ENCODE data around the gene WDFY4.
A peak's percentile ranks its signal among the peaks of the same experiment; 100 is the strongest.

The WDFY4 gene

DNA sequence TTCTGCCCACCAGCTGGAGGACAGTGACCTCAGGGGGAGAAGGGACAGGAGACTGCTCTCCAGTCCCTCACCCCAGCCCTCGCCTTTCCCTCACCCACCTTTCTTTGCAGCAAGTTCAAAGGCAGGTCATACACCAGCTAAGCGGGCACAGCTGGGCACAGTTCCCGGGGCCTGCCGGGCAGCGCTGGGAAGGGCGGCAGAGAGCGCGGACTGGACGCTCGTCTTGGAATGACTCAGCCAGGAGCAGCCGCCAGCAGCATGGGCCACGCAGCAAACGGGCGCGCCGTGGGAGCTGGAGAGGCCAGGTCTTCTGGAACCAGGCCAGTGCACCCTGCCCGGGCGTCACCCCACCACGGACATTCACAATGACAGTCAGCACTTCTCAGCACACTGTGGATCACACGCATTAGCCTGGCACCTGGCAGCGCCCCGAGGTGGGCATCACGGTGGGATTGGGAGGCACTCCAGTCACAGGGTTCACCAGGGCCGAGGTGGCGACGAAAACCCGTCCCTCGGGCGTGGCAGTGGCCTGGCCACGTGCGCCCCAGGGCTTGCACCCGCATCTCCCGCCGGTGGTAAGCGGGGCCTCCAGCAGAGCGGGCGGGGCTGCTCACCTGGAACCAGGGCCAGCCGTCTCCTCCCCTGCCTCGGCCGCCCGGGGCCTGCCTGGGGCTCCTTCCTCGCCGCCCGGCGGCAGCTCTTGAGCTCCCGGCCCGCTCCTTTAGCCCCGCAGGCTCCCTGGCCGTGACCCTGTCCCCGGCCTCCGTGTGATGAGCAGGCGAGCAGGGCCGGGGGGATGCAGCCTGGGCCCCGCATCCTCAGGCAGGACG is 29.0 kb upstream of the WDFY4 start:
- peak; percentile 40 for DNase-seq

DNA sequence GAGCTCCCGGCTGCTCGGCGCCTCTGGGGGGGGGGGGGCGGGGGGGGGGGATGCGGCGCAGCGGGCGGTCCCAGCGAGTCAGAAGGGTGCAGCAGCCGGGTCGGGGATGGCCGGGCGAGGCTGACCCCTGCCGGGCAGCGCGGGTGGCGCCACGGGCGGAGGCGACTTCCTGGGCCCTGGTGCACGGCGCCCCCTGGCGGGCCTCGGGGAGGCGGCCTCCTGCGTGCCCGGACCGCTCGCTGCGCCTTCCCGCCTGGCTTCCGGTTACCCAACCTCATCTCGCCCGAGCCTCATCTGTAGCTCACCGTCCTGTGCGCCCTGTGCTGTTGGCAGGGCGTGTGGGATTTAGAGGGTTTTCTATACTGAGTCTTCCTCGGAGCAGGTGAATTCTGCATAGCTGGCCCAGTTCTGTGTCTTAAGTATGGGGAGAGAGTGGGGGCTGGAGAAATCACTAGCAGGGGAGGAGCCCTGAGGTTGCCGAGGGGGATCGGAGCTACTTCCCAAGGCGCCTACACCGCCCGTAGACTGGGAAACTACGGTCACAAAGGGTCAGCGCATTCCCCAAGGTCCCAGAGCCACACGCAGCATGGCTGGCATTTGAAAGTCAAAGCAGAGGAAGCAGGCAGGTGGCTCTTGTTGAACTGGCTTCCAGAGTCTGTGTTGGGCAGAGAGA is 28.3 kb upstream of the WDFY4 start:
- DNase-seq, result peak; percentile 93

DNA sequence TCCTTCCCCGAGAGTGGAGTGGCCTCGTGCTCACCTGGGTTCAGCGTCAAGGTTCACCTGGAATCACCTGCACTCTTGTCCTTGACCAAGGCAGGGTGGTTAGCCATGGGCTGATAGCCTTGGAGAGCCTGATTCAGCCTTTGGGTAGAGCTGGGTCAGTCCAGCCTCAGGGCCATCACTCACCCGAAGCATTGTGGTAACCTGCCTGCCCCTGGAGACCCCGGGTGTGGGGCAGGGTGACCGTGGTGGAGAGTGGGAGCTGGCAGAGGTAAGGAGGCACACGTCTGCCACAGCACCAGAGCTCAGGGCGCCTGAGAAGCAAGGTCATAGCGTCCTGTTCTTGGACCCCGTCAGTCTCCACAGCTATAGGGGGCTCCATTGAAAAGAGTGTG is 27.8 kb upstream of the WDFY4 start:
- DNase-seq, result no peak

DNA sequence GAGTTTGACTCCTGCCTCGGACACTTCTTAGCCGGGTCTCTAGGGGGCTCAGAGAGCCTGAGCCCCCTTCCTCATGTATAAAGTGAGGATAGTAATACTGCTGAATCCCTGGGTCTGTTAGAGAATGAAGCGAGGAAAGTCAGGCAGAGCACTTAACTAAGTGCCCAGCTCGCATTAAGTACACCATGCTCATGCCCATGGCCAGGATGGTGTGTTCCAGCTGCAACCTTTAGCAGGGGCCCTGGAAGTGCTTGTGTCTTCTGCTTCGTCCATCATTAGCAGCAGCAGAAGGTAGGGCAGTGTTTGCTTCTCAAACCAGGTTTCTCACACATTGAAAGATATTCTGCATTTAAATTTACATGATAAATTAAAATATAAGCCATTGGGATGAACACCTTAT is 27.3 kb upstream of the WDFY4 start:
- DNase-seq, result no peak

DNA sequence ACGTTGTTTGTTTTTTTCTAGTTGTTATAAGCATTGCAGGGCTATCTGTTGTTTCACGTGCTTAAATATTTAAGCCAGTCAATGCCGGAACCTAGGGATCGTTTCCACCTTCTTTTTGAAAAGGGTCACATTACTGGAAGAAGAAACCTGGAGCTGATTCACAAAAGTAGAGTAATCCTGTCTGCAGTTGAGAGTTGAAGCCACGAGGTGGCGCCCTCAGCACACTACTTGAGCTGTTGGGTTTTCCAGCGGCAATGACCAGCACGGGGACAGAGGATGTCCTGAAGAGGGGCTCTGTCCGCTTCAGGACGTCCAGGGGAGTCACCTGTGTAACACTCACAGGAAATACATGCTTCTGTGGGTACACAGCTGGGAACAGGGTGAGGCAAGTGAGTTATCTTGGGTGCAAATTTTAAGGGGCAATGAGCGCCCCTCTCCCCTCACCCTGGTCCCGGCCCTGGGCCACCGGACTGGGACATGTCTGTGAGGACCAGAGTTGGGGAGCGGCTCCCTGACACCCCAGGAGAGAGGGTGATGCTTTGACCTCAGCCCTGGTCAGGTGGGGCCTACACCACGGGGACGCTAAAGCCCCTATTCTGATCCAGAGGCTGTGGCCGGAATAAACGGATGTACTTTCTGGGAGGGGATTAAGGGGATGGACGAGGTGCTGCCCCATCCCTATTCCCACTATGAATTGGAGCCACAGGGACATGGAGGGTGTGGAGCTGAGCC is 26.3 kb upstream of the WDFY4 start:
- peak; percentile 66 for DNase-seq

DNA sequence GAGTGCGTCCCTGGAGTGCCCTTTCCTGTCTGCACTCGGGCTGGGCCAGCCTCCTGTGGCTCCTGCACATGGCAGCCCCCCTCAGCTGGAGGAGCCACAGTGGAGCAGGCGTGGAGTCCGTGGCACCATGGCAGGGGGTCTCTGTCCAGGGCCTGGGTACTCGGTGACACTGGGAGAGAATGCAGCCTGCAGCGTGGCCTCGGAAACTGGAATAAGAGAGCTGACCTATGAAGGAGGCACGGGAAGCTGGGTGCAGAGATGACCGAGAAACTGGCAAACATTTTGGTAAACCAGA is 25.8 kb upstream of the WDFY4 start:
- DNase-seq, result no peak

DNA sequence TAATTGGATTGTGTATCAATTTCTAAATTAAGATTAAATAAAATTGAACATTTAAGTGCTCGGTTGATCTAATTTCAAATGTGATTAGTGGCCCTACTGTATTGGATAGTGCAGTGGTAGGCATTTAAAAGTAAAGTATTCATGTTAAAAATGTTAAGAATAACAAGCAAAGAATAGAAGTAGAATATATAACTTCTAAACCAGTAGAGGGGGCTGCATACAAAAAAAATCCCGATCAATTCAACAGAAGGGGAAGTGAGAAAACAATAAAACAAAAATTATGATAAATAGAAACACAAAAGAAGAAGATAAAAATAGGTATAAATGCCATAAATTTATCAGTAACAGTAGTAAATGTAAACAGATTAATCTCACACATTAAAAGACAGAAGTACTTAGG is 24.9 kb upstream of the WDFY4 start:
- DNase-seq, result no peak

DNA sequence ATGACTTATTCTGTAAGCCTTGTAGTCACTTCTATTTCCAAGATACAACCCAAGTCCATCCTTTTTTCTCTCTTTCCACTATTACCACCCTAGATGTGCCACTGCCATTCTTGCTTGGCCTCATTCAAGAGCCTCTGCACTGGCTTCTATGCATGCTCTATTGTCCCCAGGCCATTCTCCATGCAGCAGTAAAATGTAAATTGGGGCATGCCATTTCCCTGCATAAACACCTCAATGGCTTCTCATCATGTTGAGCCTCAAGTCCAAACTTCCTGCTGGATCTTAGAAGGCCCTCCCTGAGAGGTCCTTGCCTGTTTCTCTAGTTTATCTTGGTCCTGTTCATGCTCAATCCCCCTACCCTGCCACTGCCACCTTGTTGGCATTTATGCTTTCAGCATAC is 23.2 kb upstream of the WDFY4 start:
- DNase-seq, result no peak

DNA sequence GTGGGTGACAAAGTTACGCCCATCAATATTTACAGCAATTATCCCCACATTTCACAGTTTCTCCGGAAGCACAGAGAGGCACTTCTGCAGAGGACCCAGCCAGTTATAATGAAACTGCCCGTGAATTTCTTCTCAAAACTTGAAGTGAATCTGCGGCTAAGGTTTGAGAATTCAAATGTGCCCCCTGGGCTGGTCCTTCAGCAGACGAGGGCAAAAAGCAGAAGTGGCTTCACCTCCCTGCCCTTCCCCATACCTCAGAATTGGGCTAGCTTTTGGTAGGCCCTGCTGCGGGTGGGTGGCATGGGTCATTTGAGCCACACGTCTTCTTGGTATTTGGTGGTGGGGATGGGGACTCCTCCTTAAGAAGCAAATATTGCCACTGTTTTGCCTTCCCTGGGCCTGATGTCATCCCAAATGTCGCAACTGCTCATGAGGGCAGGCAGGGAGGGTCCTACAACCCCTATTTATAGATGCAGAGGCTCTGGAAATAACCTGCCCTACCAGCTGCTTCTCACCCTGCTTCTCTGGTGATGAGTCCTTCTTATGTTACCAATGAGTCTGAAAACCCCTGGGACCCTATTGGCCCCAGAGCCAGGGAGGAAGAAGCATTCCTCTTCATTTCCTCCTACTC is 16.6 kb upstream of the WDFY4 start:
- no peak for DNase-seq

DNA sequence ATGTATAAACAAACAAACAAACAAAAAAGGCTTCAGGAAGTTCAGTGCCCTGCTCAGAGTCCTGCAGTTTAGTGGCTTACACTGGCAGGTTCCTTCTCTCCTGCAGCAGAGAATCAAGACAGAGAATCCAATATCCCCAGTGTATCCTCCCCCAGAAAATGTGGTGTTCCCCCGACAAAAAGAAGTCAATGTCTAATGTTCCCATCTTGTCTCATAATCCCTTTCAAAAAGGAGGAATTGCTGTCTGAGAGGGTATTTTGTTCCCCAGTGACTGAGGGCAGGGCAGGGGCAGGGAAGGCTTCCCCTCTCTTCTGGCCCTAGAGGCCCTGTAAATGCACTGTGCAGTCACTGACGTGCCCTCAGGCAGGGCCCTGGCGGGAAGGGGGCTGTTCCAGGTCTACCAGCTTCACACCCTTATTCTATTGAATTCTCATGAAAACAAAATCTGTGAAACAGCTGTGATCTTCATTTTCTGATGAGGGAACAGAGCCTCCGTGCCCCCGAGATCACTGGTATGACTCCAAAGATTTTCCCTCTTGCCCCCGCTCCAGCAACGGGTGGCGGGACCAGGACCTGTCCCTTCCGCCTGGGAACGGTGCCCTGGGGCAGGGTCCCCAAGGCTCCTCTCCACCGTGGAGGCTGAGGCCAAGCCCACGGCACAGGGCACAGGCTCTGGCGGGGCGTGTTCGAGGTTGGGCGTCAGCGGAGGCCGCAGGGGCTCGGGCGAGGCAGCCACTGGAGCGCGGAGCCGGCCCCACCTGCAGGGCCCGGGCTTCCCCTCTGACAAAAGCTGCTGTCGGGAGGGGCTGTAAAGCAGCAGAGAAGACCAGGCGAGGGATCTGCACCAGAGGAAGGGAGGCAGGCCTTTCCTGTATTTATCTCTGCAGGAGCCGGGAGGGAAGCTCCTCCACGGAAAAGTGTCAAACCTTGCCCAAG is 13.4 kb upstream of the WDFY4 start:
- no peak for DNase-seq

DNA sequence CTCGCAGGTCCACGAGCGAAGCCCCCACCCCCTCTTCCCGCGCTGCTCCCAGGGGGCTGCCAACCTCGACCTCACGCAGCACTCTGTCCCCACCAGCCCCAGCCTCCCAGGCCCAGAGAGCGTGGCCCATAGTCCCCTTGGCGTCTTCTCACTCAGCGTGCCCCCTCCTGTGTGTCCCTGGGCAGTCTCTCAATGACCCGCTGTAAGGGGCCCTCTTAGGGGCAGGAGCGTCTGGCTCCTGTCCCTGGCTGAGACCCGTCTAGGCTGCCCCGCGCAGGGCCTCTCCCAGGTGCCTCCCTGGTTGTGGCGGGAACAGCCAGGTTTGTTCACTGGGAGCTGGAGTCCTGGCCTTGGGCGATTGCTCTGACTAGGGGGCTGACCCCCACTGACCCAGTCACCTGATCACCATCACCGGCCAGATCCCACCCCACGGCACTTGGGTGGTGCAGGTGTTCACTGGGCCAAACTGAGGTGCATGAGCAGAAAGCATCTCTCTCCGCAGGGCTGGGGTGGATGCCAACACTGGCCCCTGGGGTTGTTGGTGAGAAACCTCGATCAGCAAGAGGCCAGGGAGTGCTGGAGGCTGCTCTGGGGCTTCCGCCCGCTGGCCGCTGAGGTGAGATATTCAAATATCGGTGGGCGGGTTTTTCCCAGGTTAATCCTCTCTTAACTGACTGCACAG is 12.6 kb upstream of the WDFY4 start:
- no peak for DNase-seq

DNA sequence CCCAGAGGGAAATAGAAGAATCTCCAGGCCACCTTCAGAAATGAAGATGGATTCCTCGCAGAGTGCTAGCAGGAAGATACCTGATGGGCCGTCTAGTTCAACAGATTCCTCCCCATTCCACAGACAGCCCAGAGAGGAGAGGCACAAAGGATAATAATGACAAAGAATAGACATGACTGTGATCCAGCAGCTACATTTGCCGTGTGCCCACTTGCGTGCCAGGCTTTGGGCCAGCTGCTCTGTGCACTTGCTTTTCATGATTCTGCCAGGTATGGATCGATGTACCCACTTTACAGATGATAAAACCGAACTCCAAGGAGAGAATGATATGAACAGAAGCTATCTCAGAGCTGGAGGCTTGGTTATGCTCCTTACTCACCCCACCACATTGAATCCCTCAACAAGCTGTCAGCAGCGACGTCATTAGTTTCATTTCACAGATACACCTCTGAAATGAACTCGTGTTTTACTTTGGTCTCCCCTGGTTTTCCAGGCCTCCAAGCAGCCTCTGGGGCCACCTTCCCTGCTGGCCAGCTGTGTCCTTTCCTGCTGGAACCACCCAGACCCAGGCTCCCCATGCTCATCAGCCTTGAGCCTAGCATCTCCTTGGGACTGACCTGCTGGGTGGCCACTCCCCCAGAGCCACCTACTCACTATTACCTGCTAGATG is 11.9 kb upstream of the WDFY4 start:
- DNase-seq, result no peak

DNA sequence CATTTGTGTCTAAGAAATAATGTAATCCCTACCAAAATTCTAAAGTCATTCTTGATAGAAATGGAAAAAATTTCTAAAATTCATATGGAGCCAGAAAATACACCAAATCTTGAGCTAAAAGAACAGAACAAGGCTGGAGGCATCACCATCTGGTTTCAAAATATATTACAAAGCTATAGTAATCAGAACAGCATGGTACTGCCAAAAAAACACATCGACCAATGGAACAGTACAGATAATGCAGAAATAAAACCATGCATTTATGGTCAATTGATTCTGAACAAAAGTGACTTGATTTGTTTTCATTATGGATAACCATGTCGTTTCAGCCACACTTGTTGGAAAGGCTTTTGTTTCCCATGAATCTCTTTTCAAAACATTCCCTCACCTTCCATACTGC is 7.0 kb upstream of the WDFY4 start:
- no peak for DNase-seq

DNA sequence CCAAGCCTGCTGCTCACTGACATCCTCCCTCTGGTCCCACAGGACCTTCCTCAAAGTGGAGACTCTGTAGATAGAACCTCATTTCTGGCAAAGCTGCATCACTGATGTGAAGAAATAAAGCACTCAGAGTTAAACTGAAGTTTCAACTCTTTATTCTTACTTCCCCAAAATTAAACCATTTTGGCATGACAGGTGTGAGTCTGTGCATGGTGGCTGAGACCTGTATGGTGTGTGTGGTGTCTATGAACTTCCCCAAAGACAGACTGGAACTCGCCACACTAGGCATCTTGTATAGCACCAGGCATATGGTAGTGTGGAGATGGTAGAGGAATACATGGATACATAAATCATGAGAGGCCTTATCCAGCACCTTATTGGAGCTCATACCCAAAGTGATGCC is 6.6 kb upstream of the WDFY4 start:
- no peak for DNase-seq

DNA sequence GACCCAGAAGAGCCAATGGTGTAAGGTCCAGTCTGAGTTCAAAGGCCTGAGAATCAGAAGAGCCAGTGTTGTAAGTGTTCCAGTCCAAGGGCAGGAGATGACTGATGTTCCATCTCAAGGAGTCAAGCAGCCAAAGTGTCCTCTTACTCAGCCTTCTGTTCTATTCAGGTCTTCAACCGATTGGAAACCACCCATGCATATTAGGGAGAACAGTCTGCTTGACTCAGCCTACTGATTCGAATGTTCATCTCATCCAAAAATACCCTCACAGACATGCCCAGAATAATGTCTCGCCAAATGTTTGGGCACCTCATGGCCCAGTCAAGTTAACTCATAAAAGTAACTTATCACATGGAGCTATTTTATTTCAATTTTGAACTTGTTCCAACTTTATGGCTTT is 2.9 kb upstream of the WDFY4 start:
- no peak for DNase-seq

DNA sequence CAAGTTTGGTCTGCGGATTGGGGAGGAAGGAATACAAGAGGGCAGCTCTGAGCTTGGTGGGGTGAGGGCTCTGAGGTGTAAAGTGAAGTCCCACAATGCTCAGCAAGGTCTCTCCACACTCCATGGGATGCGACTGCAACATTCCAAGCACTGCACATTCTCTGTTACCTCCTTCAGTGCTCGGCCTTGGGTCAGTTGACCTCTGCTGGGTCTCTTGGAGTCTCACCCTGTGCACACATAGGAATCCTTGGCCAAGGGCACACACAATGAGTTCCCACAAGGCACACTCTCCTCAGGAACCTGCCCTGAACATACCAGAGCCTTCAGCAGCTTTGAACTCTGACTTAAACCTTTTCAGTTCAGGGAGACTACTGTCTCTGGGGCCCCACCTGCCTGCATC is 2.4 kb upstream of the WDFY4 start:
- no peak for DNase-seq

DNA sequence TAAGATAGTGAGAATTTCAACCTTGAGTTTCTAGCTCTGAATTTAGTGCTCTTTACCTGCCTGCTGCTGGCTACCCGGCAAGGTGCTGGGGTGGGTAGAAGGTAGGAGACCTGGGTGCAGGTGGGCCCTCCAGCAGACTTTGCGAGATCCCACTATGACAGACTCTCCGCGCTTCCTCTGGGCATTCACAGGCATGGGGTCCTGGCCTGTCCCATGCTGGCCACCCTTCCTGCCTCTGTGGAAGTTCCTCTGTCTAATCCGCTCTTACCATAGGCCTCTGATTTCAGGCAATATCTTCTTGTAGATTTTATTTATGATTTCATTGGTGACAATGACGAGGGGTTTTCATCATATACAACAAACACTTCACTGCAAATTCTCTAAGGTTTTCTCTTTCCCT is 1.2 kb upstream of the WDFY4 start:
- no peak for DNase-seq

DNA sequence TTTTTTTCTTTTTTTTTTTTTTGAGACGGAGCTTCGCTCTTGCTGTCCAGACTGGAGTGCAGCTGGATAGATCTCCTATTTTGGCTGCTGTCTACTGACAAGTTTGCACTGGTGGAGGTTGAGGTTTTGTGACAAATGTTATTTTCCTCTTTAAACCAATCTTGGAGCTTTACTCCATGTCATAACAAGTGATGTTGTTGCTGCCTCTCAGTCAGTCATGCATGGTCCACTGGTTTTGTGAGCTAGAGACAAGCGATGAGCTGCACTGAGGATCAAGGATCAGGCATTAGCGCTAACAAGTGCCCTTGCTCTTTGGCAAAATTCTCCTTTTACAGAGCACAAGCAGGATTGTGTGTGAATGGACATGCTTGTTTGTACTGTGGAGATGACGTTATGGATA is 805 bp upstream of the WDFY4 start:
- no peak for DNase-seq

DNA sequence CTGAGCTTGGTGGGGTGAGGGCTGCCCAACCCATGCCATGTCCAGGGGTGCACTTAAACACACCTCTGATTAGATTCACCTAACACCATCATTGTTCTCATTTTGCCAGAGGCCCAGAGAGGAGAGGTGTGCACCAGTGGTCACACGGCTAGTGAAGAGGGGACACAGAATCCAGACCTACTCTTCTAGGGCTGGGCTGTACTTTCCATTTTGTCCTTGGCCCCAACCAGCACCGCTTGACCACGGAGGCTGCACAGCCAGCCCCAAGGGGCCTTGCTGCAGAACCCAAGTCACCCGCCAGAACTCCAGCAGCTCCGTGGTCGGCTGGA is 246 bp upstream of the WDFY4 start:
- DNase-seq, result no peak

DNA sequence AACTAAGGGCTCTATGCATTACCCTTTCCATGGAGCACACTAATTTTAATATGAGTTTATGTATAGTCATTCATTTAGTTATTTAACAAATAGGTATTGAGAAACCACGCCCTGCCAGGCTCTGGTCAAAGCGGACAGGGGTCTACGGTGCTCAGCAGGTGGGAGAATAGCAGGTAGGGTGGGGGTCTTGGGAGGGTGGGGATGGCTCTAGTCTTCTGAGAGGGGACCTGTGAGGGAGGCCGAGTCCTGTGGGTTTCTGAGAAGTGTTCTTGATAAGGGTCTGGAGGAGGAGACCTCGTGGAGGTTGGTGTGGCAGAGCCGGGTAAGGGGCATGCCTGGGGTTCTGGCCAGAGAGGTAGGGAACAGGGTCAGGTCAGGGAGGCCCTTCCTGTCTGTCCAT is 1.1 kb downstream of the WDFY4 start:
- no peak for DNase-seq

DNA sequence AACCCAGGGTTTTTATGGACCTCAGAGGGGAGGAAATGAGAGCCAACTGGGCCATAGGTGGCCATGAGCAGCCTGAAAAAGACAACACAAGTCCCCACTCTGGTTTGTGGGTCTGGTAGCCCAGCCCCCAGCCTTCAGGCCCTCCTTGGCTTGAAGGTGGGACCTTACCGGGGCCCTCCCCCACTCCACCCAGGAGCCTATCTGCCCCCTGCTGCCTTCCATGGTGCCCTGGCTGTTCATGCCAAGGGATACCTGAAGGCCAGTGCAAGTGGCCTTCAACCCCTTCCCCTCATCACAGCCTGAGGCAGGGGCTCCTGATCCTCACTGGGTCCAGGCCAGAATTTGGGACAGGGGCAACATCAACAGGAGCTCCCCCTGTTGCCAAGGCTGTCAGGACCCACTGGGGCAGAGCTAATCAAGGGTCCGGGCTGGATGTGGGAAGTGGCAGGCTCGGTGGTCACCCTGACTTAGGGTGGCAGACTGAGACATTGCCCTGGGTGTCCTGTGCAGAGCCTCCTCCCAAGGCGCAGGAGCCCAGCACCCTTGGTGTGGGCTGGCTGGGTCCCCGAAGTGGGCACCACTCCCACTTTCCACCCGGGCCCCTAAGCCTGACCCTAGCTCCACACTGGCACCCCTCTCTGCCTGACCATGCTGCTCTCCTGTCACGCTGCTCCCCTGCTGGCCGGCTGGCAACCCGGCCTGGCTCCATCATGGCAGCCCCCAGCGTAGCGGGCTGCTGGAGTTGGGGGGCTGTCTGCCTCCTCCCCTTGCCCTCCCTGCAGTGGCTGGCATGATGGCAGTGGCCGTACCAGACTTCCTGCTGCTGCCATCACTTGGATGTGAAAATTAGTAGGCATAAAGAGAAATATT is 6.4 kb downstream of the WDFY4 start:
- DNase-seq, result no peak
